GM19099 (cell line): ENCODE measurements around the gene DYRK3.

Source experiments
- POLR2A ChIP-seq: IDR thresholded peaks from 3 replicates; pipeline ENCODE4 v1.6.1; 2011; ENCODE audit warnings: low read depth; ENCODE audit not compliant: insufficient read length; ENCODE audit errors: extremely low read depth

The DYRK3 gene

DNA sequence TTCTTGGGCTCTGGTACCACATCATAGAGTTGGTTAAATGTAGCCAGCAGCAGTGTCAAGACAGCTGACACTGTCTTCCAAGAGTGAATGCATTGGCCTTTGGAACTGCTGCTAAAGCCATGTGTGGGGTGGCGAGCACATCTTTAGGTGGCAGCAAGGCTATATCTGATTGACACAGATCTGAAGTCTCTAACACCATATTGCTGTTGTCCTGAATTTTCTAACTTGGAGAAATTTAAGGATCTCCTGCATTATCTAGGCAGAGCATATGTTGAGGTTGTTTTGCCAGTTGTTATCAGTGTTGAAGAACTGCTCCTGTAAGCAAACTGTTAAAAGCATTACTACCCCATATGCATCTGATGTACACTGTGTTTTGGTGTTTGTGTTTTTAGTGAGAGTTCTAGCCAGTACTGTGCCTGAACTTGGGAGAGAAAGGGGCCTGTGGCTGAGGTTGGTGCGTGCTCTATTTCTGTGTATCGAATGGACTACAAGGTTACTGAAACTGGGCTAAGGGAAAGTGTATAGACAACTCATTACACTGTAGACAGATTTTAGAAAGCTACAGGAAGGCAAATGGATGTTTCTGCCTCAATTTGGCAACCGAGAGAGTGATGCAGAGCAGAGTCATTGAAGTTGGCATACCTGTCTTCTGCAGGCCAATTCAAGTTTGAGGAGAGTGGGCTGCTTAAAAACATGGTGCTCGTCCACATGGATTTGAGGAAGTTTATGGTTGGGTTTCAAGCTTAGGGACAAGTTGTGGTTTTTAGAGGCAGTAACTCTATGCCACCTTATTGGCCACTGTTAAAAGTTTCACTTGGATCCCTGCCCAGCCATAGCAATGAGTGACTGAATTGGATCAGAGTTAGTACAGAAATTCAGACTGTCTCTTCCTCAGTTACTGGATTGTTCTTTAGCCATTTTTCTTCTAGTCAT is 16.9 kb downstream of the DYRK3 start:
- no peak for TF ChIP-seq POLR2A

DNA sequence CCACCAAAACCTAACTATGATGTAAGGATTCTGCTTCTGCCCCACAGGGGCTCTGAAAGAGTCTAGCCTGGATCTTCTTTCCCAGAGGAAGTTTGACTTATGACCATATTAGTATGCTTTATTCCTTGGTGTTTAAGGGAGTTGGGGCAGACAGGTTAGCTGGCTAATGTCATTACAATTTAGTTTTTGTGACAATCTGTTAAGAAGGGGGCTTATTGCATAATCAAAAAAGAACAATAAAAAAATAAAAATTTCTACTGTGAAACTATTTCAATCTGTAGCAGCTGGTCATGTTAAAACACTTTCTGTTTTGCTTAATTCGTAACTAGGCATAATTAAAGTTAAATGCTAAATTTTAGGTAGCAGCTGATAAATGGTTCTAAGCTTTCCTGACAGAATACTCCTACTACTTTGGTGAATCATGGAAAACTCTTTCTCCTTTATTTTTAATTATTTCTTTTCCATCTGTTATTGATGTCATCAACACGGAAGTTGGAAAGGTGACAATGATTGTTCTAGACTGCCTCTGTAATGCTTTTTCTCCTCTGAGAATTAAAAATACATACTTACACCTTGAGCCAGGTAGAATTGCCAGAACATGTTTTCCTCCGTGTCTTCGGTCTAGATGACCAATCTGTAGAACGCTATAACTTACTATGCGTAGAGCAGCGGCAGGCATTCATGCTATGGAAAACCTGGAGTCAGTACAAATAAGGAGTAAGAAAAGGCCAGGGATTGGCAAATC is 18.6 kb downstream of the DYRK3 start:
- TF ChIP-seq POLR2A, result no peak

DNA sequence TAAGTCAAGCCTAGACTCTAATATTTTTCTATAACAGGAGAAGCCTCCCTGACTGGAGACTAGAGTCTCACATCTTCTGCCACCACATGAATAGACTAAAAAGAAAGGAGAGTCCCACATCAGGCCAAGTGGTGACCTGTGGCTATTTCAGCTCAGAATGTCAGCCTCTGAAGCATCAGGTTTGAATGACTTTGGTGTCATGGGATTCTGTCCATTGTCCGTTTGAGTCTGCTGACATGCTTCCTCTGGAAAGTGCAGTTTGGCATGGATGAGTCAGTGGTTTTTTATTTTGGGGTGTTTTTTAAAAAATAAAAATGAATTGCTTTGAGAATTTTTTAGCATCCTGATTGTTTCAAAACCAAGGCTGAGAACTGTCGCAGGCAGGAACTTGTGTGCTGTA is 19.5 kb downstream of the DYRK3 start:
- TF ChIP-seq POLR2A, result no peak

DNA sequence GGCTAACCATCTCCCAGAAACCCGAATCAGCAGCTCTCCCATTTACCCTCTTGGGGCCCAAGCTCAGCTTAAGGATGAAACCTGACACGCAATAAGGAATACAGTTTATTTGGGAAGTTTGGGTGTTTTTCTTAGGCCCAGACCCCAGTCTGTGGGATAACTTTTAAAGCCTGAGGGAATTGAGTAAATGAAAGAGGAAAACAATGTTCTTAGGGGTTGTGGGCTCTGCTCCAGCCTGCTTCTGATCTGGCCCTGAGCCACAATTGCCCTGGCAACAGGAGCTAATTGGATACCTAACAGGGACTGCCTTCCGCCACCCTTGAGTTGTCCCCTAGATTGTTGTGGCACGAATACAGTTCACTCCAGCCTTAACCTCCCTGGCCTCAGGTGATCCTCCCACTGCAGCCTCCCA is 20.1 kb downstream of the DYRK3 start:
- TF ChIP-seq POLR2A, result no peak

DNA sequence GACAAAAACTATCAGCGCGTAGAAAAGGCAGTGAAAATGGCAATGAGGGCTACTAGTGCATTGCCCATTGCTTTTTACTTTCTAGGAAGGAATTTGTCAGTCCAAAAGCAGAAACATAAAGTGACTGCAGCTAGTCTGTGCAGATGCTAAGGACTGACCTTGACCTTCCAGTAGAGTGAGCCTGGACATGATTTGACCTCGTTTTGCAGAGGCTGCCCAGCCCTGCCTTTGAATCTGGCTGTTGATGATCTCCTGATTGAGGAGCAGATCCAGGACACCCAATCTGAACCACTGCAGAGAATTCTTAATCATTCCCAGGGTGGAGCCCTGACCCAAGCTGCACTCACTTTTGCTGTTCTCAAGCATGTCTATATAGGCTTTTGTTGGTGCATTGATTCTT is 21.6 kb downstream of the DYRK3 start:
- no peak for TF ChIP-seq POLR2A

DNA sequence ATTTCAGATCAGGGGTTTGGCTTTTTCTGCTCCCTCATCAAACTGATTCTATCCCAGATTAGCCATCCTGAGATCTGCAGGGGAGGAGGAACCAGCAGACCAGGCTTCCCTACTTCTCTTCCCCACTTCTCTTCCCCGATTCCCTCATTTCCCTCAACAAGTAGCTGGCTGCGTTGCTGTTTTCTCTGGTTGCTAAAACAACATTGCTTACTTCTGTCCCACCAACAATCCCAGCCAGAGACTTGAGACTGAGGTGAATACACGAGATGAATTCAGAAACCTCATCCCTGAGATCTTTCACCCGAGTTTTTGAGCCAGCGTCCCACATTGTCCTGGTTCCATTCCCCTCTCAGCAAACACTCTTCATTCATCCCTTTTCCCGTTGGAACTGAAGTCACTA is 22.4 kb downstream of the DYRK3 start:
- no peak for TF ChIP-seq POLR2A

DNA sequence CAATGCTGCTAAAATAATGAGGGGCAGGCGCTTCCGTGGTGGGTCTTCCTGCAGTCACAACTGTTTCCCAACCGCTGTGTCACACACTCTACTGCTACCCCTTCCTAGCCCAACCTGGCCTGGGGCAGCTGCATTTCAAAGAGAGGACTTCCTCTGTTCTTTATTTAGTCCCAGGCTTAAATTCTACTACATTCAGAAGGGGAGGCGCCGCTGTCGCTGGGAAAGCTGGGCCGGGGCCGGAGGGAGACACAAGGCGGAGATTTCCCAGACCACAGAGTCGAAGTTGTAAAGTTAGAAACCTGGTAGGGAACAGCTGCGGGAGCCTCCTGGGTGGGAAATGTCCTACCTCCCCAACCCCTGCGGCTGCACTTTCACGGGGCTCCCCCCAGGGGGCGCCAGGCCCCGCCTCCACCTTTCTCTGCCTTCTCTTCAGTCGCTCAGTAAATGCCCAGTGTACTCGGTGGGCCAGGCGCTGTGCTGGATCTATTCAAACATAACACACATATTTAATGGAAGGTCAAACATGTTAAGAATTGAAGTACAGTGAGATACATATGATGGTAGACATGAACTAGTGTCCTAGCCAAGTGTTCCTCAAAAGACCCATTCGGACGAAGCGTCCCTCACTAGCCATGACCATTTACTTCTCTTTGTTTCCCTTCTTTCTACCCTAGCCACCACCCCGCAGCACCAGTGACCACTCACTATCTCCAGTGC is 23.1 kb downstream of the DYRK3 start:
- TF ChIP-seq POLR2A, result no peak

DNA sequence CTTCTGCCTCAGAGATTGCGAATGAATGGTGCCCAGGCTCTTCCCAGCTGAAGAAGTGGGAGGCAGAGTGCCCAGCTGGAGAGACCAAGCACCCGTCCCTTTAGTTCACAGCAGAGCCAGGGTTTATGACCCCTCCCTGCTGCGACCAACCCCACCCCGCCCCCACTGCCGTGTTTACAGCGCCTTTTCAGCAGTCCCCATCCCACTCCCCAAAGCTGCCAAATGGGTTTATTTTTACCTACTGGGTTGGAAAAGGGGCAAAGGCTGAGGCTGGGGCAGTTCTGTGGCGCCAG is 23.6 kb downstream of the DYRK3 start:
- TF ChIP-seq POLR2A, result no peak

DNA sequence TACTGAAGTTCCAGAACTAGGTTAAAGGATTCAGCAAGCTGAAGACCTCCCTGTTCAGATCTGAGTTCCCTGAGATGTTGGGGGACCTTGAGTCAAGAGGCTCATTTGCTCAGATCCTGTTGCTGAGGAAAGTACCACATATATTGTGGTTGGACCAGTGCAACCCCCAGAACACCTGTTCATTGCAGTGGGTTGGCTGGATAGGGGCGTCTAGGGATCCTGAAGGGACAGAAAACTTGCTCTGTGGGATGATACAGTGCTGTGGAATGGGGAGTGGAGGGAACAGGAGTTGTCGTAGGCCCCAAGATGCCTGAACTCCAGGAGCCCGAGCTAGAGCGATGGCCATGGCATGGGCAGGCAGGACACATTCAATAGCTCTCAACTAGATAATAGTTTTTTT is 24.8 kb downstream of the DYRK3 start:
- no peak for TF ChIP-seq POLR2A

DNA sequence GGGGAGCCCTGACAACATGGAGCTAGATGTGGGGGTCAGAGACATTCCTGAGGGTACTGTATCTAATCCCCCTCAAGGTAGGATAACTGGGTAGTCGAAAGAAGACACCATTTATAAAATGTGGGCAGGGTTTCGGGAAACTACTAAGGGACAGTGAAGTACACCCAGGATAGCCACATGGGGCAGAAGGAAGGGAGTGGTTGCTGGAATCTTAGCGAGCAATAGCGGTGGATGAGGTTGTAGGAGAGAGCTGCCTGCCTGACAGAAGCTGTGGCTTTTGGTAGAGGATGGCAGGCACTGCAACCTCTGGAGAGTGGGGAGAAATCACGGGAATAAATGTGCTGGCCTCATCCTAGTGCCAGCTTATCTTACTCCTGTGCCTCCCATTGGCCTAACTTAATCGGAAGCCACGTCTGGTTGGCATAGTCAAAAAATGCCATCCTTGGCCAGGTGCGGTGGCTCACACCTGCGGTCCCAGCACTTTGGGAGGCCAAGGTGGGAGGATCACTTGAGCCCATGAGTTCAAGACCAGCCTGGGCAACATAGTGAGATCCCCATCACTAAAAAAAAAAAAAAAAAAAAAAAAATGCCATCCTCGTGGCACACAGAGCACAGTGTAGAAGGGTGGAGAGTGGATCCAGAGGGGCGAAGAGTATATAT is 26.0 kb downstream of the DYRK3 start:
- TF ChIP-seq POLR2A, result no peak

DNA sequence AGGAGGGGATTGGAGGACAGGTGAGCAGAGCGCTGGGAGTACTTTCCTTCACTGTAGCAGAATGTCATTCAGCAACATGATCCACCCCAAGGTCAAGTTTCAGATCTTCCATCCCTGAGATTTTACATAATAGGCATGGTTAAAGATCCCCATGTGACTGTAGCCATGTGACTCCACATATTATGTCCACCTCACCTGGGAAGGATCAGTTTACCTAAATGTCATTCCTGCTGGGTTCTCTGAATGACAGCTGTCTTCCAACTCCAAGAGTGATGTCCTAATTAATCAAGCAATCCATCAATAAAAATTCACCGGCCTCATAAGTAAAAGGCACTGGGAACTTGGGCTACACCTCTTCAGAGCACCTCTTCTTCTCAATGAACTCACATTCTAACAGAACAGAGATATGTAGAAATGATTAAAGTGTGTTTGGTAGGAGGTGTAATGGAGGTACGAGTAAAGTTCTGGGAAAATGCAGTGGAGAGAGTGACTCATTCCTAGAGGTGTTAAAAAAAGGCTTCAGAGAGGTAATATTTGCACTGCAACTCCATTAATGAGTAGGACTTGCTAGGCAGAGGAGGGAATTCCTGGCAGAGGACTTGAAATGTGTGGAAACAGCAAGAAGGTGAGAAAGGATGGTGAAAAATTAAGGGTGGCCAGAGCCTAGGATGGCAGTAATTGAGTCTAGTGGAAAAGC is 27.2 kb downstream of the DYRK3 start:
- TF ChIP-seq POLR2A, result no peak

DNA sequence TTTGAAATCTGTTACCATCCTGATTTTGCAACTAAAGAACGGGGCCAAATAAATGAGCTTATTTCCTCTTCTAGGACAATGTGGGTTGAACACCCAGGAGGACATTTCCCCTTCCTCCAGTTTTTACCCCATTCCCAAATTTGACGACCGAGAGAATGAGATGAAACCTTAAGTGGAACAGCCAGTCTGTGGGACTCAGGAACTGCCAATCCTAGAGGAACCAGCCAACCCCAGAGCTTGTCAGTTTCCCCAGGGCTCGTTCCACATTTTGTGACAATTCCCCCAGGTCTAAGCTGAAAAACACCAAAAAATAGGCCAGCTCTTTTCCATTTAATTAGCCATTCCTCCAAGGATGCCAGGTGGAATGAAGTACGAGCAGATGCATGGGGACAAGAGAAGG is 28.0 kb downstream of the DYRK3 start:
- no peak for TF ChIP-seq POLR2A

DNA sequence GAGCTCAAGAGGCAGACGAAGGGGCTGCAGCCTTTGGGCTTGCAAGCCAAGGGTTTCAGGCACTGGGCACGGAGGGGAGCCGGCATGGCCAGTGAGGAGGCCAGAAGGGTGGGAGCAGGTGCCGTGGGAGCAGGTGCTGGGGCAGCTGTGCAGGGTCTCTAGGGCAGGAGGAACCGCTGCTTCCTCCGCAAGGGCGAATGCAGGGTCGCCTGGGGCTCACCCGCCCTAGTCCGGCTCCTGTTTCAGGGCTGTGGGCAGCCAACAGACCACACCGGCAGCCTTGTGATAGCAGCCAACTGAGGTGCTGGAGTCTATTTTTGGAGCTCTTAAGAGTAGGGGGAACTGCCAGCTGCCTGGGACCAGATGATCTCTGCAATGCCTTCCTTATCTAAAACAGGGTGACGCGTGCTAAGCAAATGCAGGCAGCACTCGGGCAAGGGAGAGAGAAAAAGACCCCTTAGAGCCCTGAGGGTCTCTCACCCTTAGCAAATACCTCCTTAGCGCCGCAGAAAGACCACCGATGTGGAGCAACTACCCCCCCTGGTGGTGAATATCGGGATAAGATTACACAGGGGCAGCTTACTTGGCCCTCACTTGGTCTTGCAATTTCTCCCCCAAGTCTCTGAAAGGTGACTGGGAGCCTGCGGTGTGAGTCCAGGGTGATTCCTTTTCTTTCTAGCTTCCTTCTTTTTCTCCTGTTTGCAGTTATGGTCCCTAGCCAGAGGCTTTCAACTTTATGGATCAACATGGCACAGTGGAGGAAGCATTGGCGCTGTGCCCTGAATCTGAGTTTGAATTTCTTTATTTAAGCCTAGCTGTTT is 28.7 kb downstream of the DYRK3 start:
- TF ChIP-seq POLR2A, result no peak

DNA sequence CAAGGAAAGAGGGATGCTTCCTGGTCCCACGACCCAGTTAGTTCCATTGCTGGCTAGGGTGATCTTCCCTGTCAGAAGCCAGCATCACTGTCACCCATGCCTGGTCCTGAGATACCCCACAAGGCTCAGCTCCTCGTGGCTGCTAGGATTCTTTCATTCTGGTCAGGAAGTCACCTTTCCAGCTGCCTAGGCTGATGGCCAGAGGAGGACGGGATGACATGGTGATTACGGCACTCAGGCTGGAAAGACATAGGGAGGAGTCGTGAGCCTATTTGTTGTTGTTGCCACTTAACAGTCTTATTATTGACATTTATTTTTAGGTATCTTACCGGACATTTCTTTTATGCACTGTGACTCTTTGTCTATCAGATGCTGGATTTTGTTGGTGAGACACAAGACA is 29.4 kb downstream of the DYRK3 start:
- no peak for TF ChIP-seq POLR2A
